ENCODE data around the gene MYO19. TPM values are rescaled to one million over a fixed set of nuclear protein-coding genes. Genes with fewer than 3 reads are reported as not detected.

The MYO19 gene
- total RNA-seq, 1 donor from 2014 or later: 38.9 TPM

- ATAC-seq (no peak), DNase-seq (no peak)
- Histone ChIP-seq H3K4me3 (peak overlapping the region; percentile 91), H3K9me3 (no peaks in the 10 kb centered on the region), H3K4me1 (peaks cover 67% of the 10 kb centered on the region), H3K36me3 (no peaks in the 10 kb centered on the region), H3K27me3 (ENCODE audit: low read depth) (no peaks in the 10 kb centered on the region), H3K27ac (peak overlapping the region; percentile 99)
- no peak for TF ChIP-seq CTCF (IDR thresholded peaks at IDR 0.05)
- intact Hi-C loops (cut with DNase I): no loop called here
Measured at GRCh38 chr17:36546418-36547093, 11.9 kb upstream of the MYO19 start.

GRCh38 chr17:36545465-36546417, 11.1 kb upstream of the MYO19 start:
- DNase-seq: peak; percentile 97
- Histone ChIP-seq H3K27me3 (ENCODE audit: low read depth) (no peaks in the 10 kb centered on the region), H3K36me3 (no peaks in the 10 kb centered on the region), H3K4me3 (peak overlapping the region; percentile 91), H3K9me3 (no peaks in the 10 kb centered on the region), H3K27ac (peak overlapping the region; percentile 99), H3K4me1 (peaks cover 59% of the 10 kb centered on the region)
- no peak for TF ChIP-seq CTCF (IDR thresholded peaks at IDR 0.05)
- peak; percentile 94 to 96 for ATAC-seq
- intact Hi-C loops (cut with DNase I): no loop called here

- peak overlapping the region; percentile 99 for H3K27ac ChIP-seq
- TF ChIP-seq CTCF (IDR thresholded peaks at IDR 0.05): no peak
- H3K27me3 ChIP-seq (ENCODE audit: low read depth): no peaks in the 10 kb centered on the region
- DNase-seq: no peak
- peak; percentile 65 to 72 for ATAC-seq
- intact Hi-C loops (cut with DNase I): no loop called here
- peaks cover 52% of the 10 kb centered on the region for H3K4me1 ChIP-seq
- H3K4me3 ChIP-seq: peak overlapping the region; percentile 91
- no peaks in the 10 kb centered on the region for H3K9me3 ChIP-seq
- H3K36me3 ChIP-seq: no peaks in the 10 kb centered on the region
Measured at GRCh38 chr17:36545077-36545464, 10.4 kb upstream of the MYO19 start.

GRCh38 chr17:36544307-36545076, 9.8 kb upstream of the MYO19 start, which contains the start of gene GGNBP2:
GGNBP2 (plus strand) TSS chr17:36544919; CDS start chr17:36545725, 806 bp downstream.
- DNase-seq (peak; percentile 96), ATAC-seq (peak; percentile 95)
- peak within 1 kb of the TSS; percentile 99 for H3K27ac ChIP-seq
- no peaks in the 10 kb centered on the region for H3K27me3 ChIP-seq (ENCODE audit: low read depth)
- H3K9me3 ChIP-seq: no peaks in the 10 kb centered on the region
- intact Hi-C loops (cut with DNase I): no loop called here
- peak within 1 kb of the TSS; percentile 91 for H3K4me3 ChIP-seq
- H3K4me1 ChIP-seq: peaks cover 48% of the 10 kb centered on the region
- no peak for TF ChIP-seq CTCF (IDR thresholded peaks at IDR 0.05)
- H3K36me3 ChIP-seq: no peaks in the 10 kb centered on the region

GRCh38 chr17:36544044-36544306, 9.3 kb upstream of the MYO19 start:
- TF ChIP-seq CTCF (IDR thresholded peaks at IDR 0.05): no peak
- intact Hi-C loops (cut with DNase I): no loop called here
- DNase-seq: peak; percentile 61

More at GRCh38 chr17:36544044-36544306, 9.3 kb upstream of the MYO19 start:
- Histone ChIP-seq H3K4me3 (peak overlapping the region; percentile 91), H3K36me3 (no peaks in the 10 kb centered on the region), H3K27me3 (ENCODE audit: low read depth) (no peaks in the 10 kb centered on the region), H3K9me3 (no peaks in the 10 kb centered on the region), H3K27ac (peak overlapping the region; percentile 99), H3K4me1 (peaks cover 43% of the 10 kb centered on the region)
- peak; percentile 3 to 15 for ATAC-seq
